ENCODE data around the gene ANKUB1. TPM values are rescaled to one million over a fixed set of nuclear protein-coding genes. Genes with fewer than 3 reads are reported as not detected.

Gene ANKUB1
- total RNA-seq, 2 experiments from 2014 or later = not detected

DNA sequence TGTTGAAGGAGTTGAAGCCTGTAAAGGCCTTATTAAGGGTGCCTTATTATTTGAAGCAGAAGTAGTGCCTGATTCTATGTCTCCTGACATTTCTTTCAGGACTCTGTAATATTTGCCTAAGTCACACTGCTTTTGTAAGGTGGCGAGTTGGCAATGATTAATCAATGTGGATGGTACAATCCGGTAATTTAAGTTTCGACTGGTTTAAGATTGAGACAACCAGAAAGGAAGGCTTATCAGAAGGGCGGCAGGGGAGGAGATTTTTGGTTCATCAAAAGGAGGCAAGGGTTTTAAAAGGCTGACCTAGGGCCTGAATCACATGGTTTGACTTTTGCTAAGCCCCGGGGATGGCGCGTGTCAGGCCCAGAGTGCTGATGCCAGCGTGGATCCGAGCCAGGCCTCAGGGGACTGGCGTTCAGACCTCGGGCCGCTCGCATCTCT is 19.8 kb upstream of the ANKUB1 start:
- CTCF ChIA-PET = no interaction called here
- POLR2A ChIA-PET = no interaction called here

DNA sequence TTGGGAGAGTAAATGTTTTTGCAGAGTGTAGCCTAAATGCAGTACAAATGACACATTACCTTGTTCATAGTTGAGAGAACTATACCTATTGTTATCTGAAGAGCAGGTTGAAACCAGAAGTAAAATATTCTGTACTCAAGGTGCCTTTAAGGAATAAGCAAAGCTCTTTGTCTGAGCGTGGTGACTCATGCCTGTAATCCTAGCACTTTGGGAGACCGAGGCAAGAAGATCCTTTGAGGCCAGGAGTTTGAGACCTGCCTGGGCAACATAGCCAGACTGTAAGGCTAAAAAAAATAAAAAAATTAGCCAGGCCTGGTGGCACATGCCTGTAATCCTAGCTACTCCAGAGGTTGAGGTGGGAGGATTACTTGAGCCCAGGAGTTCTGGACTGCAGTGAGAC is 18.5 kb upstream of the ANKUB1 start:
- CTCF ChIA-PET = no interaction called here
- POLR2A ChIA-PET = no interaction called here

DNA sequence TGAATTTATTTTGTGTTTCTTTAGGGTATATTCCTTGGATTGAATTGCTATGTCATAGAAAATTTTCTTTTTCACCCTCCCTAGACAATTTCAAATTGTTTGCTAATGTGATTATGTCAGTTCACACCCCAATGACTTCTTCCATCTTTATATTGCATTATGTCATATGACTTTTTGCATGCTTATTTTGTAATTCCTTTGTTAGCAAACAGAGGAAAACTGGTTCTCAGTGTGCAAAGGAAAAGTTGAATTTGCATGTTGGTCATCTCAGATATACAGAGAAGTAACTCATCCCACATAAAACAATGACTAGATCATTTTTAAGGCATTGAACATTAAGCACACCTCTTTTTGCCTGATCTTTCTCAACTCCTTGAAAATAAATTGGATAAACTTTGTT is 17.3 kb upstream of the ANKUB1 start:
- CTCF ChIA-PET = interaction anchor here (0.8 kb wide), 1 partner anchor 303 kb away, joined by 3 read pairs; no protein-coding TSS in a partner anchor
- POLR2A ChIA-PET = no interaction called here

DNA sequence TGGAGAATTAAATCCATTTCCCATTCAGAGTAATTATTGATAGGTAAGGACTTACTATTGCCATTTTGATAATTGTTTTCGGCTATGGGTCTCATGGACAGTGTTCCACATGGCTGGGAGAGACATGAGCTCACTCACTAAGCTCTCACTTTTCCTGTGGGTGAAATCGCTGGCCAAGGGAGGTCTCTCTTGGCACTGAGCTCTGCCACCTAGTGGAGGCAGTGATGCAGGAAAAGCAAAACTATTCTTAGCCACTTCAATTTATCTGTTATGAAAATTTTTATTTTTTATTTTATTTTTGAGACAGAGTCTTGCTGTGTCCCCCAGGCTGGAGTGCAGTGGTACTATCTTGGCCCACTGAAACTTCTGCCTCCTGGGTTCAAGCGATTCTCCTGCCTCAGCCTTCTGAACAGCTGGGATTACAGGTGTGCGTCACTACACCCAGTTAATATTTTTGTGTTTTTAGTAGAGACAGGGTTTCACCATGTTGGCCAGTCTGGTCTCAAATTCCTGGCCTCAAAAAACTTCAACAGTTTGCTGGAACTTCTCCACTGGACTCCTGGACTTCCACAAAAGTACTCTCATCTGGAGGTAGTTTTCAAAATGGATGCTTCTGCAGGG is 16.0 kb upstream of the ANKUB1 start:
- ChIA-PET CTCF (interaction anchor here (0.7 to 2.2 kb wide), 17 partner anchors 10 to 317 kb away, joined by 3 to 6 read pairs (median 3); no protein-coding TSS in a partner anchor), POLR2A (no interaction called here)

DNA sequence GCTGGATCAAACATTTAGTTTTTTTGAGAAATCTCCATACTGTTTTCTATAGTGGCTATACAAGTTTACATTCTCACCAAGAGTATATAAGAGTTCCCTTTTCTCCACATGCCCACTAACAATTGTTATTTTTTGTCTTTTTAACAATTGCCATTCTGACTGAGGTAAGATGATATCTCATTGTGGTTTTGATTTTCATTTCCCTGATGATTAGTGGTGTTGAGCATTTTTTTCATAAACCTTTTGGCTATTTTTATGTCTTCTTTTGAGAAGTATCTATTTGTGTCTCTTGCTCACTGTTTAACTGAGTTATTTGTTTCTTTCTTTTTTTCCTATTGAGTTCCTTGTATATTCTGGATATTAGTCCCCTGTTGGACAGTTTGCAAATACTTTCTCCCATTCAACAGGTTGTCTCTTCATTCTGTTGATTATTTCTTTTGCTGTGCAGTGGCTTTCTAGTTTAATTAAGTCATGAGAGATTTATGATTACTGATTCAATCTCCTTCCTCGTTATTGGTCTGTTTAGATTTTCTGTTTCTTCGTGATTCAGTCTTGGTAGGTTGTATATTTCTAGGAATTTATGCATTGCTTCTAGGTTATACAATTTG is 13.9 kb upstream of the ANKUB1 start:
- ChIA-PET CTCF (no interaction called here), POLR2A (no interaction called here)

DNA sequence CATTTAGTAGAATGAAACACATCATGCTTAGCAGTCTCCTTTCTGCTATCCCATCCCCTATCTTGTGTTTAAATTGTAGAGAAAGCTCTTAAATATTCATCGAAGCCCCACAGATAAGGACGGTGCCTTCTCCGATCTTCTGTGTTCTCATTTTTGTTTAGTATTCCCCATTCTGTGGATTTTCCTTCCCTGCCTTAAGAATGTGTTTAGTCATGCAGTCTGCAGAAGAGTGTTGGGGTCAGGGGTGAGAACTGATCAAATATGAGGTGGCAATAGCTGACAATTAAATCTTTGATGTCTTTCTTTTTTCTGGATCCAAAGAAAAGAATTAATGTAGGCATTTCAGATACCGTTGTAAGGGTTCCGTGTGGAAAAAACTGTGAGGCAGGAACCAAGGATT is 9.3 kb upstream of the ANKUB1 start:
- ChIA-PET POLR2A (no interaction called here), CTCF (no interaction called here)

DNA sequence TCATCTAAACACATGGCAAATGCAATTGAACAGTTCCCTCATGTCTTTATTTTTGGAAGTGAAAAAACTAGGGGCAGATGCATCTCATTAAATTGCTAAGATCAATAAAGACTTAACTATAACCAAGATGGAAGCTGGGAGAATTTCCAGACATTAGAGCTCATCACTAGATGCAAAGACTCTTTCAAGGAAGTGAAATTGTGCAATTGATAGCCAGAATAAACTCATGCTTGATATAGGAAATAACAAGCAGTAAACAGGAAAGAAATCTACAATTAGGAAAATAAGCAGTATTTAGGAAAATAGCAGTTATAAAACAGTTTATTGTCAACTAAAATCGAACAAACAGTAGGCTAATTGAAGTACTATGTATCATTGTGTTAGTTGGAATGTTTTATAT is 8.8 kb upstream of the ANKUB1 start:
- ChIA-PET POLR2A (no interaction called here), CTCF (no interaction called here)

DNA sequence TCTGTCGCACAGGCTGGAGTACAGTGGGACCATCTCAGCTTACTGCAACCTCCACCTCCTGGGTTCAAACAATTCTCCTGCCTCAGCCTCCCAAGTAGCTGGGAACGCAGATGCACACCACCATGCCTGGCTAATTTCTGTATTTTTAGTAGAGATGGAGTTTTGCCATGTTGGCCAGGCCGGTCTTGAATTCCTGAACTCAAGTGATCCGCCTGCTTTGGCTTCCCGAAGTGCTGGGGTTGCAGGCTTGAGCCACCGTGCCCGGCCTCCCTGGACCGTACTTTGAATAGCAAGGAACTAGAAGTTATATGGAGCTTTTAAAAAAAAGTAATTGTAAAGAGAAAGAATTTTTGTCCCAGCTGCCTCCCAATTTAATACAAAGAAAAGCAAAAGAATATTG is 8.3 kb upstream of the ANKUB1 start:
- POLR2A ChIA-PET = no interaction called here
- CTCF ChIA-PET = no interaction called here

DNA sequence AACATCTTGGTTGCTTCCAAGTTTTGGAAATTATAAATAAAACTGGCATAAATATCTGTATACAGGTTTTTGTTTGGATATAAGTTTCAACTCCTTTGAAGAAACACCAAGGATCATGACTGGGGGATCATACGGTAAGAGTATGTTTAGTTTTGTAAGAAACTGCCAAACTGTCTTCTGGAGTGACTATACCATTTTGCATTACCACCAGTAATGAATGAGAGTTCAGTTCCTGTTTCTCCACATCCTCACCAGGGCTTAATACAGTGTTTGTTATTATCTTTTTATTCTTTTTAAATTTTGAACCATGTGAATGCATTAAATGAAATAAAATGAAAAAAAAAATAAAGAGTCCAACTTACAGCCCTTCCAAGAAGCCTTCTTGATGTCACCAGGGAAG is 3.7 kb upstream of the ANKUB1 start:
- ChIA-PET CTCF (no interaction called here), POLR2A (no interaction called here)

DNA sequence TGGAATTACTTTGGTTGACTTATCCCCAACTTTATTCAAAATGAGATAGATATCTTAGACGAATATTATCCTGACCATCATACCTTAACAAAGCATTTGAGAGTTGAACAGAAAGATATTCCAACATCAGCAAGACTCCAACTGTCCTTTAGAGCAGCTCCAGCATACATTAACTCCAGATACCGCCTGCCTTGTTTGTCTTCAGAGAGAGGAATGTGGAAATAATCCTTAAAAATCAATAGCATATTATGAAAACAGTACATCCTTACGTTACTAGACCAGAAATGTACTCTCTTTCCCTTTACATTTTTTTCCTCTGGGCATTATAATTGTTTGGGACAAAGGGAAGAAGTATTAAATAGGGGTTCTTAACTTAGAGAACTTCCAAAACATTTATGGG is 1.7 kb downstream of the ANKUB1 start:
- ChIA-PET CTCF (no interaction called here), POLR2A (no interaction called here)

DNA sequence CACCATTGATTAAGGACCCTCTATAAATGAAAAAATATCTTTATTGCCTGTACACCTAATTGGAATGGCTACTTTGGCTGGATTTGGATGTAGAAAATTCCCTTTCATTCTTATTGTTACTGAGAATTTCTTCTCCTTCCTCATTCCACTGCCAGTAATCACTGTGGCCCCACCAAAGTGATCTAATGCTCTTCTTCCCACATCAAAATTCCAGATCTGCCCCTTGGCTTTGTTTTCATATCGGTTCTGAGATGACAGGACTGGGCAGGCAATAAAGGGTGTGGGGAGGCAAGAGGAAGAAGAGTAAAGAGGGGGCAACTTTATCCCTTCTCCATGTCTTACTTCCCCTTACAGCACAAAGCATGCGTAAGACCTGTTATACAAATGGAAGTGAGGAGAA is 2.1 kb downstream of the ANKUB1 start:
- ChIA-PET CTCF (no interaction called here), POLR2A (no interaction called here)

DNA sequence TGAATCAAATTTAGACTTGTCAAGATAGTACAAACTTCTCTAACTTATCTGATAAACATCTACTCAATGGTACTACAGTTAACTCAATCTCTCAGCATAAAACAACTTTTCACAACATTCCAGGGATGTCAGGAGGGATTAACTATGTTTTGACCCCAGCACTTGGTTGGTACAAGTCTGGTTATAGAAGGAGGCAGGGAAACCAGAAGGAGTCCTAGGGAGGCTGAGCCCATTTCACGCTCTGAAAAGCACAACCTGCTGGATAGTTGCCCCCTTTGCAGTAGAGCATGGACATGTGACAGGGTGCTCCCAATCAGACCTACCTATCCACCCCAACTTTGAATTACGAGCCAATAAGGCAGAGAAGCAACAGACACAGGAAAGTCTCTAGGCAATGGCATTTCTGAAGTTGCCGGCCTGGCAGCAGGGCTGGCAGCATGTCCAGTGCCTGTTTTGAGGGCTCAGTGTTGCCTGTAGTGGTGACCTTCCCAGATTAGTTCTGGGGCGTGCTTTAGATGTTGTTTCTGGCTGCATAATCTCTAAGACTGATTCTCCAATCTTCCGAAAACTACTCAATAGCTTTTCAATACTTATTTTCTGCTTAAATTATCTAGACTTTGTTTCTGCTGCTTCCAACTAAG is 8.2 kb downstream of the ANKUB1 start:
- CTCF ChIA-PET = no interaction called here
- POLR2A ChIA-PET = no interaction called here

DNA sequence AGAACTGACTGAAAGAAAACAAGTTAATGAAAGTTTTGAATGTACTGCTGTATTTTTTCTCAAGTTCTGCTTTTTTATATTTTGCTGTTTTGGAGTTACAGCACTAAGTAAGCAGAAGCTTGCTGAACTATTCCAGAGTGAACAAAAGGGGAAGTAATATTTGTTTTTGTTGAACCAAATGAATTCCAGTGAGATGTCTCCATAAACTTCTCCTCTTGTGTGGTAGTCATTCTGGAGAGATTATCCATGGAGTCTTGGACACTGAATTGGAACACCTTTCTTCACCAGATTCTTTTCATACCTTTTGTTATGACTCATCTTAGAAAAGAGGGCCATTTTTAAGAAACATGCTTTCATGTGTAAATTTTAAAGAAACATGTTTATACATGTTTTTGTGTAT is 8.8 kb downstream of the ANKUB1 start:
- CTCF ChIA-PET = no interaction called here
- POLR2A ChIA-PET = no interaction called here

DNA sequence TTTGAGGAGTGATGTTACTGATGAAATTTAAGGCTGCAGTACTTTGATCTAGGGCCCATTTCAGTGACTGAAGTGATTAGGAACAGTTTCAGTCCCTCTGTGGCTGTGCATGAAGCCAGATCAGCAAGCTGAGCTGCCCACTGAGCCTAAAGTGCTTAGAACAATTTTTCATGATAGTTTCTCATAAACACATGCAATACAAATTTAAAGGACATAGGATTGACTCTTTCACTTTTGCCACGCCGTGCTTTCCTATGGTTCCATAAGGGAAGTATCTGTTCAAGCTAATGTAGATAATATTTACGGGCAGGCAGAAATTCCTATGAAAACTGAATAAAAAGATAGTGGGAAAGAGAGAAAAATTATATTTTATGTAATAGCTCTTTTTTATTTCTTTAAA is 10.6 kb downstream of the ANKUB1 start:
- ChIA-PET CTCF (no interaction called here), POLR2A (no interaction called here)

DNA sequence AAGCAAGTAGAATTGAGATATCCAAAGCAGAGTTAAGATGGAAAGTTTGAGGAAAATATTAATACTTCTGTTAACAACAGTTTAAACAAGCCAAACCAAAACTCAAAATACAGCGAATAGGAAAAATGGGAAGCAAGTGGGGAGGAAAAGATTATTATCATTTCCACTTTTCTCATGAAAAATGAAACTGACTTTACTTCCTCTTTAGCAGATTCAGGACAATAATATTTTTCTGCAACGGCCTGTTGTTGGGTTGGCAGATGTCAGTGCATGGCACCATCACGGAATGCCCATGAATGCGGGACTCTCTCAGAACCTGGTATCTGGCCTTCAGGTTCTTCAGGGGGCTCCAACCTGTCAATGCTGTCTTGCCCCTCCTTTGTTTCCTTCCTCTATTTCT is 11.1 kb downstream of the ANKUB1 start:
- POLR2A ChIA-PET = no interaction called here
- CTCF ChIA-PET = no interaction called here

DNA sequence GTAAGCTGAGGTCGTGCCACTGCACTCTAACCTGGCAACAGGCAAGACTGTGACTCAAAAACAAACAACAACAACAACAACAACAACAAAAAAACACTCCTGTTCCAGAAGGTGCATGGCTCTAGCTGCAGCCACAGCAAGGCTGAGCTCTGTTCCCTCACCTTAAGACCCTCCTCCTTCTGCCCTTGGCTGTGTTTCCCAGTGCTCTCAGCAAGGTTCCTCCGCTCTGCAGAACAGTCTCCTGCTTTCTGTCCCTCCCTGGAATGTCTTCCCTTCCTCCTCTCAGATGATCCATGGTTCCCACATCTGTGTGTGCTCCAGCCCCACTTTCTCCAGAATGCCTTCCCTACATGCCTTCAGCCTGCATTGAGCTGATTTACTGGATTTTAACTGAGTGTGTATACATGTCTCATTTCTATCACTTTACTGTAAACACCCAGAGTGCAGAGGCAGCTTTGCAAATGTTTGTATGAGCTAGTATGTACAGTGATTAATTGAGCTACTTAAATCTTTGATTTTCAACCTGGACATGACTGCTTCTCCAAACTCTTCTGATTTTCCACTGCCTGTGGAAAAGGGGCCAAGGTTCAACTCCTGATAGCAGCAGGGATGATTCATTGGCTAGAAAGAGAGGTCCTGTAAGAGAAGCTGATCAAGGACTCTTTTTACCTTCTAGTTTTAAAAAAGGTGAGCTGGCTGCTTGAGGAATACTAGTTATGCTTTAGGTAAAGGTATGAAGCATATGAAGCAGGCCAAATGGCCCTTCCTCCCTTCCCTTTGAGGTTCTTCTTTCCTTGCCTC is 14.7 kb downstream of the ANKUB1 start:
- ChIA-PET CTCF (interaction anchor here (1.0 kb wide), 1 partner anchor 30 kb away, joined by 5 read pairs; no protein-coding TSS in a partner anchor), POLR2A (no interaction called here)

DNA sequence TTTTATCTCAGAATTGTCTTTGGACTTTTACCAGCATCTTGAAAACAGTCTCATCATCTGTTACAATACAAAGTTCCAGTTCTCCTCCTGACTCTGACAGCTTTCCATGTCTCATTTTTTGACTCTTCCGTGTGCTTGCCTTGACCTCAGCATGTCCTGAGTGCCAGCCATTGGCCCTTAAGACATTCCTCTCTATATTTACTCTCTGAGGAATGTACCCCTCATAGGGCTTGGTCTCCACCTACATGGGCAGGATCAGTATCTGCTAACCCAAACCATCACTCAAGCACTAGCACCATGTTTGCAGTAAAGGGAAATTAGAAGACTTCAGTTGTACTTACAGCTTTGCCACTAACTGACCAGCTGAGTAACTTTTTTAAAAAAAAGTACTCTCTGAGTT is 16.2 kb downstream of the ANKUB1 start:
- CTCF ChIA-PET = no interaction called here
- POLR2A ChIA-PET = no interaction called here

DNA sequence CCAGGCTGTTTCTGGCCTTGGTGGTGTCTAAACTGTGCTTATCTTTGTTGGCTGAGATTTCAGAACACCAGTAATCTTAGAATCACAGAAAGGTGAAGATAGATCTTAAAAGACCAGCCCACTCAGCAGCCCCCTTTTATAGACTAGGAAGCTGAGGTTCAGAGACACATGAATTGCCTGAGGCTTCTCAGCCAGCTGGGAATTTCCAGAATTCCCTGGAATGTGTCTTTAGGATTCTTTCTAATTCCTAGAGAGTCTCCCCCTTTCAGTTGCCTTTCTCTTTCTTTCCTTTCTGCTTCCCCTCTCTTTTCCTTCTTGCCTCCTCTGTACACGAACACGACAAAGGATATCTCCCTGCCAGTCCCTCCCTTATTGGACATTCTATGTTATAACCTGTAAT is 19.5 kb downstream of the ANKUB1 start:
- ChIA-PET CTCF (interaction anchor here (1.1 to 2.3 kb wide), 3 partner anchors 228 to 278 kb away, joined by 3 to 8 read pairs (median 6); no protein-coding TSS in a partner anchor), POLR2A (no interaction called here)

DNA sequence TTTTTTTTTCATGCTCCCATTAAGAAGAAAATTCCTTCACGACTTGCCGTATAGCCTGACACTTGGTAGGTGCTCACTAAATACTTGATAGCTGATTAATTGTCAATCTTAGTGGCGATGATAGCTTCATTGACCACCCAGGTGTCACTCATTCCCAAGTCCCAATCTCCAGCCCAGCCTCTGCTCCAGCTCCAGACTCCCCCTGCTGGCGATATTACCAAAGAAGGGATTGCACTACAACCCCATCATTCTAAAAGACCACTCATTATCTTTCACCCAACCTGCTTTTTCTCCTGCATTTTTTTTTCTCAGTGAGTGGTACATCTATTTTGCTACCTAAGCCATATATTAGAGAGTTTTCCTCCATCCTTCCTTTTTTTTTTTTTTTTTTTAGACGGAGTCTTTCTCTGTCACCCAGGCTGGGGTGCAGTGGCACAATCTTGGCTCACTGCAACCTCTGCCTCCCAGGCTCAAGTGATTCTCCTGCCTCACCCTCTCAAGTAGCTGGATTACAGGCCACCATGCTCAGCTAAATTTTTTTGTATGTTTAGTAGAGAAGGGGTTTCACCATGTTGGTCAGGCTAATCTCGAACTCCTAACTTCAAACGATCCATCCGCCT is 20.6 kb downstream of the ANKUB1 start:
- ChIA-PET CTCF (interaction anchor here (0.6 to 2.3 kb wide), 14 partner anchors 19 to 583 kb away, joined by 3 to 8 read pairs (median 3); partner anchors contain the start of gene COMMD2), POLR2A (no interaction called here)

DNA sequence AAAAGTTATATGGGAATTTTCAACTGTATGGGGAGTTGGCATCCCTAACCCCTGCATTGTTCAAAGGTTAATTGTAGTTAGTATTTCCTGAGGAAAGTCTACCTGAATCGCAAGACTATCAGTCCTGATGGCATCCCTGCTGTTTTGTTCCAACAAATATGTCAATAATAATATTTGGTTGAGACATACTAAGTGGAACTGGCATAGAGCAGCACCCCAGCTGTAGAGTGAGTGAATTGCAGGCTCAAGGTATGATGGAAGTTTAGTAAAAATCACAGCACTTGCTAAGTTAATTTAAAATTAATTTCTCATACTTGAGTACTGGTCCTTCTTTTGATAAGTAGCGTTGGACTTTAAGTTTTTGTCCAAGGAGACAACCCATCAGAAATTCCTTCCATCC is 22.1 kb downstream of the ANKUB1 start:
- ChIA-PET CTCF (interaction anchor here (1.1 to 1.5 kb wide), 3 partner anchors 37 to 322 kb away, joined by 3 to 4 read pairs (median 3); no protein-coding TSS in a partner anchor), POLR2A (interaction anchor here (0.5 kb wide), 1 partner anchor 18 kb away, joined by 3 read pairs; the partner anchor contains the start of gene COMMD2)
